ENCODE measurements around the gene OR4N5. TPM values are rescaled to one million over a fixed set of nuclear protein-coding genes. Genes with fewer than 3 reads are reported as not detected.

OR4N5 gene
- total RNA-seq, 4 donors from 2014 or later: not detected

- no peaks in the 10 kb centered on the region for H3K27me3 ChIP-seq
- no peak for TF ChIP-seq POLR2AphosphoS5 (IDR thresholded peaks at IDR 0.05)
- no peak for TF ChIP-seq POLR2A (IDR thresholded peaks at IDR 0.05; ENCODE audit: low read depth)
- no peak for TF ChIP-seq CTCF (IDR thresholded peaks at IDR 0.05)
- TF ChIP-seq EP300 (IDR thresholded peaks at IDR 0.05): no peak
- intact Hi-C loops (cut with DNase I): no loop called here
- no peak overlapping the region for H3K27ac ChIP-seq (replicated peaks in 1 of 4)
- DNase-seq (ENCODE audit: extremely low spot score): no peak
- H3K4me3 ChIP-seq: no peak overlapping the region
- 71% methylated on average over 3 of the region's 3 CpGs for WGBS
- no peaks in the 10 kb centered on the region for H3K36me3 ChIP-seq
- H3K9me3 ChIP-seq: no peaks in the 10 kb centered on the region
- H3K4me1 ChIP-seq: no peaks in the 10 kb centered on the region
Observed at GRCh38 chr14:20112321-20112720, 26.3 kb upstream of the OR4N5 start.

GRCh38 chr14:20116748-20117147 lies 21.9 kb upstream of the OR4N5 start:
- Histone ChIP-seq H3K4me1 (no peaks in the 10 kb centered on the region), H3K36me3 (no peaks in the 10 kb centered on the region), H3K27me3 (no peaks in the 10 kb centered on the region), H3K27ac (replicated peaks in 1 of 4) (no peak overlapping the region), H3K4me3 (no peak overlapping the region), H3K9me3 (peaks cover 0 to 22% (median 10%) of the 10 kb centered on the region in 4 donors)
- 54% methylated on average over 1 of the region's 1 CpG for WGBS
- no peak for DNase-seq (ENCODE audit: extremely low spot score)
- intact Hi-C loops (cut with DNase I): no loop called here
- TF ChIP-seq CTCF (IDR thresholded peaks at IDR 0.05) (no peak), POLR2AphosphoS5 (IDR thresholded peaks at IDR 0.05) (no peak), EP300 (IDR thresholded peaks at IDR 0.05) (no peak), POLR2A (IDR thresholded peaks at IDR 0.05; ENCODE audit: low read depth) (no peak)

- Histone ChIP-seq H3K27me3 (no peaks in the 10 kb centered on the region), H3K27ac (replicated peaks in 1 of 4) (no peak overlapping the region), H3K9me3 (peaks cover 0 to 22% (median 10%) of the 10 kb centered on the region in 4 donors), H3K4me1 (no peaks in the 10 kb centered on the region), H3K36me3 (no peaks in the 10 kb centered on the region), H3K4me3 (no peak overlapping the region)
- 82% methylated on average over 3 of the region's 5 CpGs for WGBS
- intact Hi-C loops (cut with DNase I): no loop called here
- TF ChIP-seq POLR2A (IDR thresholded peaks at IDR 0.05; ENCODE audit: low read depth): no peak
- TF ChIP-seq CTCF (IDR thresholded peaks at IDR 0.05): no peak
- no peak for TF ChIP-seq EP300 (IDR thresholded peaks at IDR 0.05)
- TF ChIP-seq POLR2AphosphoS5 (IDR thresholded peaks at IDR 0.05): no peak
- no peak for DNase-seq (ENCODE audit: extremely low spot score)
Observed at GRCh38 chr14:20118795-20119194, 19.8 kb upstream of the OR4N5 start.

- no peak overlapping the region for H3K4me3 ChIP-seq
- H3K9me3 ChIP-seq: no peaks in the 10 kb centered on the region
- no peak for DNase-seq (ENCODE audit: extremely low spot score)
- H3K36me3 ChIP-seq: no peaks in the 10 kb centered on the region
- H3K27me3 ChIP-seq: no peaks in the 10 kb centered on the region
- no peak overlapping the region for H3K27ac ChIP-seq (replicated peaks in 1 of 4)
- no peak for TF ChIP-seq POLR2A (IDR thresholded peaks at IDR 0.05; ENCODE audit: low read depth)
- TF ChIP-seq CTCF (IDR thresholded peaks at IDR 0.05): no peak
- TF ChIP-seq POLR2AphosphoS5 (IDR thresholded peaks at IDR 0.05): no peak
- TF ChIP-seq EP300 (IDR thresholded peaks at IDR 0.05): no peak
- intact Hi-C loops (cut with DNase I): no loop called here
- H3K4me1 ChIP-seq: no peaks in the 10 kb centered on the region
- WGBS: 30% methylated on average over 7 of the region's 7 CpGs
Observed at GRCh38 chr14:20143911-20144310, 5.3 kb downstream of the OR4N5 start.

GRCh38 chr14:20144820-20145219 lies 6.2 kb downstream of the OR4N5 start:
- DNase-seq (ENCODE audit: extremely low spot score): no peak
- 38% methylated on average over 1 of the region's 1 CpG for WGBS
- H3K27ac ChIP-seq (replicated peaks in 1 of 4): no peak overlapping the region

More at GRCh38 chr14:20144820-20145219, 6.2 kb downstream of the OR4N5 start:
- Histone ChIP-seq H3K27me3 (no peaks in the 10 kb centered on the region), H3K4me1 (no peaks in the 10 kb centered on the region), H3K9me3 (peaks cover 0 to 8% (median 2%) of the 10 kb centered on the region in 4 donors), H3K4me3 (no peak overlapping the region), H3K36me3 (no peaks in the 10 kb centered on the region)
- intact Hi-C loops (cut with DNase I): no loop called here
- TF ChIP-seq CTCF (IDR thresholded peaks at IDR 0.05) (no peak), POLR2AphosphoS5 (IDR thresholded peaks at IDR 0.05) (no peak), POLR2A (IDR thresholded peaks at IDR 0.05; ENCODE audit: low read depth) (no peak), EP300 (IDR thresholded peaks at IDR 0.05) (no peak)

All from esophagus muscularis mucosa (tissue), 4 donors.